Keratinocyte (primary cell): ENCODE results near the gene PARD3B. TPM values are rescaled to one million over a fixed set of nuclear protein-coding genes. Genes with fewer than 3 reads are reported as not detected.

Source experiments
- DNase-seq: peaks from one replicate; pipeline ENCODE4 v3.0.0-alpha.2; 2011; ENCODE audit warnings: low read depth, missing footprints, low spot score
- FAIRE-seq: peaks from 2 replicates; lab custom pipeline; 2011; peaks lifted over from hg19 to GRCh38; lab: Jason Lieb, UNC
- H2AFZ ChIP-seq: 2 replicates; pipeline ENCODE4 v1.6.0; 2012; ENCODE audit warnings: low read length, control low read depth, inconsistent platforms; ENCODE audit not compliant: control insufficient read depth
- H3K27ac ChIP-seq: 2 replicates; pipeline ENCODE4 v1.5.1; 2011; ENCODE audit warnings: low read length; ENCODE audit not compliant: control insufficient read depth, insufficient read depth
- H3K27me3 ChIP-seq: 3 replicates; pipeline ENCODE4 v1.6.0; 2011; ENCODE audit warnings: low read length; ENCODE audit not compliant: control insufficient read depth, insufficient read depth; ENCODE audit errors: extremely low read depth
- H3K36me3 ChIP-seq, 2 experiments: 2 replicates in 1 of 2; 3 replicates in 1 of 2; pipeline ENCODE4 v1.5.1; 2011; ENCODE audit warnings: low read length in 2 of 2, mild to moderate bottlenecking in 1 of 2; ENCODE audit not compliant: control insufficient read depth in 2 of 2, insufficient read depth in 2 of 2; ENCODE audit errors: extremely low read depth in 1 of 2
- H3K4me1 ChIP-seq: 3 replicates; pipeline ENCODE4 v1.5.1; 2011; ENCODE audit warnings: low read length; ENCODE audit not compliant: control insufficient read depth, insufficient read depth; ENCODE audit errors: extremely low read depth
- H3K4me2 ChIP-seq: 3 replicates; pipeline ENCODE4 v1.6.0; 2011; ENCODE audit warnings: low read depth, low read length; ENCODE audit not compliant: control insufficient read depth, insufficient read depth; ENCODE audit errors: extremely low read depth
- H3K4me3 ChIP-seq, 3 experiments: fragments of 200-600 bp in 1 of 3; sonication (generic) in 1 of 3; 2 replicates in 2 of 3; 3 replicates in 1 of 3; pipeline ENCODE4 v1.5.1; 2011 to 2016; ENCODE audit warnings: low read length in 3 of 3, mild to moderate bottlenecking in 3 of 3, control low read depth in 2 of 3, inconsistent platforms in 1 of 3, low read depth in 1 of 3, mixed read lengths in 1 of 3, mixed run types in 1 of 3, moderate library complexity in 1 of 3; ENCODE audit not compliant: control insufficient read depth in 2 of 3, insufficient read depth in 2 of 3; ENCODE audit errors: extremely low read depth in 1 of 3
- H3K79me2 ChIP-seq: 2 replicates; pipeline ENCODE4 v1.6.0; 2012; ENCODE audit warnings: low read length; ENCODE audit not compliant: control insufficient read depth, insufficient read depth
- H3K9ac ChIP-seq: 3 replicates; pipeline ENCODE4 v1.6.0; 2011; ENCODE audit warnings: low read length; ENCODE audit not compliant: control insufficient read depth, insufficient read depth; ENCODE audit errors: extremely low read depth
- H3K9me1 ChIP-seq: 3 replicates; pipeline ENCODE4 v1.6.0; 2011; ENCODE audit warnings: low read length; ENCODE audit not compliant: control insufficient read depth, insufficient read depth; ENCODE audit errors: extremely low read depth
- H3K9me3 ChIP-seq: 2 replicates; pipeline ENCODE4 v1.5.1; 2012; ENCODE audit warnings: low read depth, low read length; ENCODE audit not compliant: control insufficient read depth
- H4K20me1 ChIP-seq: 3 replicates; pipeline ENCODE4 v1.6.0; 2011; ENCODE audit warnings: low read length; ENCODE audit not compliant: control insufficient read depth, insufficient read depth; ENCODE audit errors: extremely low read depth
- CTCF ChIP-seq, 3 experiments: IDR thresholded peaks in 1 of 3; conservative IDR thresholded peaks in 1 of 3; optimal IDR thresholded peaks in 1 of 3; 2 replicates in 2 of 3; 3 replicates in 1 of 3; pipeline versions ENCODE3 to v1.5.1; 2011; ENCODE audit warnings: low read length in 3 of 3, mild to moderate bottlenecking in 3 of 3, moderate library complexity in 2 of 3, control low read depth in 1 of 3, inconsistent platforms in 1 of 3; ENCODE audit not compliant: insufficient read depth in 2 of 3; ENCODE audit errors: extremely low read depth in 1 of 3
- EZH2 ChIP-seq: IDR thresholded peaks from one replicate; pipeline ENCODE4 v1.6.1; 2012; ENCODE audit warnings: inconsistent platforms, mild to moderate bottlenecking, low read length, moderate library complexity
- dilution Hi-C: fragments of 300-500 bp; cut with MboI; formaldehyde crosslinking; loops from one replicate; pipeline ENCODE4 v1.7.0; 2020; ENCODE audit warnings: low sequenced_read_pairs; ENCODE audit not compliant: extremely low pct_ligation_motif_present
- polyA plus RNA-seq, 5 experiments: library from polyadenylated mRNA; depleted of rRNA in 3 of 5; stranded (reverse) in 3 of 5; stranded (forward) in 1 of 5; unstranded in 1 of 5; fragments of >200 nt; gene quantifications; 1 replicate in 1 of 5; 2 replicates in 3 of 5; 3 replicates in 1 of 5; pipeline versions ENCODE4 v1.2.1 to v1.2.3, GENCODE V29; 2011 to 2012; ENCODE audit warnings: missing spikeins in 2 of 5, low read depth in 1 of 5, low replicate concordance in 1 of 5

PARD3B gene
- polyA plus RNA-seq, 1 donor (not counting 4 experiments of a cell fraction or from before 2014, with no cell fraction given), result 1.2 TPM

DNA sequence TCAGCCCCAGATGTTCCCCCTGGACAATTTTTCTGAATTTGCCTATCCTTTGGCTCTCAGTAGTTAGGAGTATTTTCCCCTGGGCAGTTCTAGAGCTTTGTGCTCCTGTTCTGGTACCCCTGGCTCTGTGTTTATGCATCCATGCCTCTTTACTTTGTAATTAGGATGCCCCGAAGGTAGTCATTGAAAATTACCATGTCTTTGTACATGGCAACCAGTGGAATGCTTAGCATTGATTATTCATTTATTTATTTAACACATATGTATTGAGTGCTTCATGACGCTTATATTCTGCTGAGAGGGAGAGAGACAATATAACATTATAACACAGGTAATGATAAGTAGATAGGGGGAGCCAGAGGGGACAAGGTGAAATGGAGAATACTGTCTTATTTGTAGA is 346.5 kb downstream of the PARD3B start:
- Histone ChIP-seq H3K36me3 (no peaks in the 10 kb centered on the region), H2AFZ (no peak overlapping the region), H3K27ac (no peak overlapping the region), H3K9me3 (no peaks in the 10 kb centered on the region), H3K4me3 (no peak overlapping the region), H3K4me1 (peaks cover 7% of the 10 kb centered on the region), H3K27me3 (no peaks in the 10 kb centered on the region), H3K4me2 (no peak overlapping the region), H3K9ac (no peak overlapping the region), H3K79me2 (no peaks in the 10 kb centered on the region), H3K9me1 (no peaks in the 10 kb centered on the region), H4K20me1 (no peaks in the 10 kb centered on the region)
- no peak for FAIRE-seq
- TF ChIP-seq EZH2, result no peak
- no peak for TF ChIP-seq CTCF (optimal IDR thresholded peaks at IDR 0.05 in 1 of 3, IDR thresholded peaks at IDR 0.05 in 1 of 3, conservative IDR thresholded peaks at IDR 0.05 in 1 of 3; ENCODE audit: extremely low read depth in 1 of 3, insufficient read depth in 2 of 3, low read length in 3 of 3)
- DNase-seq, result no peak
- dilution Hi-C loops, result no loop called here

DNA sequence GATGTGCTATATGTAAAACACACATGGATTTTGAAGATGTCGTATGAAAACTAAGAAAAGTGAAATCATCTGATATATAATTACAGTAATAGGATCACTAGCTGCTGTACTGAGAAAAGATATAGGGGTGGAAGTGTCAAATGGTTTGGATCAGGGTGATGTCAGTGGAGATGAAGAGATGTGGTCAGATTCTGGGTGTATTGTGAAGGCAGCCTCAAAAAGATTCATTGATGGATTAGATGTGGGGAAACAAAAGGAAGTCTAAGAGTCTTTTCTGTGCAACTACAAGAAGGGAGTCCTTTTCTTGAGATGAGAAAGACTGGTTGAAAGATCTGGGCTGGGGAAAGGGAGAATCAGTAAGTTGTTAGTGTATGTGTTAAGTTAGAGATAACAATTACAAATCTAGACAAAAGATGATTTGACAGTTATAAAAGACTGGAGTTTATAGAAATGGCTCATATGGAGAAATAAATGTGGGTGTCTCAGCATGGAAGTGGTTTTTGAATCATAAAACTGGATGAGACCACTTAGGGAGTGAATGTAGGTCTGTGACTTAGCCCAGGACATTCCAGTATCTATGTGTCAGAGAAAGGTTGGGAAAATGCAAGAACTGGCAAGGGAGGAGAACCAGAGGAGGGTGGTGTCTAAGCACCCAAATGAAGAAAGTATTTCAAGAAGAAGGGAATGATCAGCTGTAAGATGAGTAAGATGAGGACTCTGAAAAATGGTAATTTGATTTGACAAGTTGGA is 347.4 kb downstream of the PARD3B start:
- DNase-seq (peak; percentile 19), FAIRE-seq (peak; percentile 17)
- H3K9me3 ChIP-seq, result no peaks in the 10 kb centered on the region
- no peaks in the 10 kb centered on the region for H3K27me3 ChIP-seq
- no peaks in the 10 kb centered on the region for H3K79me2 ChIP-seq
- TF ChIP-seq EZH2 (no peak), CTCF (optimal IDR thresholded peaks at IDR 0.05 in 1 of 3, IDR thresholded peaks at IDR 0.05 in 1 of 3, conservative IDR thresholded peaks at IDR 0.05 in 1 of 3; ENCODE audit: extremely low read depth in 1 of 3, insufficient read depth in 2 of 3, low read length in 3 of 3) (no peak)
- peak overlapping the region; percentile 42 for H3K4me2 ChIP-seq
- peaks cover 7% of the 10 kb centered on the region for H3K4me1 ChIP-seq
- no peak overlapping the region for H3K27ac ChIP-seq
- H3K4me3 ChIP-seq, result no peak overlapping the region
- no peaks in the 10 kb centered on the region for H3K9me1 ChIP-seq
- no peaks in the 10 kb centered on the region for H3K36me3 ChIP-seq
- H4K20me1 ChIP-seq, result no peaks in the 10 kb centered on the region
- H3K9ac ChIP-seq, result no peak overlapping the region
- H2AFZ ChIP-seq, result no peak overlapping the region
- dilution Hi-C loops, result no loop called here
